HEK293 (cell line): ENCODE results near the gene UNC80.
A peak's percentile ranks its signal among the peaks of the same experiment; 100 is the strongest.

Source experiments
- CTCF ChIA-PET: fragments of 350-600 bp; formaldehyde crosslinking; extraction: SDS; loops from one replicate; lab custom pipeline; 2021; ENCODE audit warnings: antibody characterized with exemption; lab: Yijun Ruan, JAX
- POLR2A ChIA-PET: fragments of 300-600 bp; formaldehyde crosslinking; extraction: SDS; loops from one replicate; lab custom pipeline; 2020; ENCODE audit warnings: antibody characterized with exemption, inconsistent platforms; lab: Yijun Ruan, JAX
- H3K27ac ChIP-seq: fragments of 200-500 bp; sonication (Bioruptor generic); 2 replicates; pipeline ENCODE4 v1.5.1; 2014; ENCODE audit warnings: low read depth, low read length, control low read depth, inconsistent platforms; ENCODE audit errors: extremely low read depth
- H3K36me3 ChIP-seq, 2 experiments: fragments of 200-500 bp in 1 of 2; sonication (Bioruptor generic) in 1 of 2; 1 replicate in 1 of 2; 2 replicates in 1 of 2; pipeline ENCODE4 v1.5.1; 2014 to 2017; ENCODE audit warnings: inconsistent platforms in 2 of 2, low read length in 2 of 2; ENCODE audit not compliant: control insufficient read depth in 2 of 2, insufficient read depth in 1 of 2
- H3K4me1 ChIP-seq: fragments of 200-500 bp; sonication (Bioruptor generic); 2 replicates; pipeline ENCODE4 v1.5.1; 2014; ENCODE audit warnings: mild to moderate bottlenecking, low read length, inconsistent platforms; ENCODE audit not compliant: control insufficient read depth, insufficient read depth
- H3K4me3 ChIP-seq: 2 replicates; pipeline ENCODE4 v1.5.1; 2011; ENCODE audit warnings: low read depth, mild to moderate bottlenecking, control low read depth, low read length, moderate library complexity
- H3K9me3 ChIP-seq: fragments of 200-500 bp; sonication (Bioruptor generic); 2 replicates; pipeline ENCODE4 v1.5.1; 2014; ENCODE audit warnings: low read depth, low read length, inconsistent platforms; ENCODE audit not compliant: control insufficient read depth, insufficient read depth
- BCL6B ChIP-seq: fragments of 450-650 bp; formaldehyde crosslinking; IDR thresholded peaks from 2 replicates; pipeline ENCODE4 v1.5.1; 2017; ENCODE audit warnings: missing biosample characterization, missing genetic modification characterization
- GLIS2 ChIP-seq: fragments of 450-650 bp; formaldehyde crosslinking; IDR thresholded peaks from 2 replicates; pipeline ENCODE4 v1.5.1; 2016; ENCODE audit warnings: missing biosample characterization, missing genetic modification characterization
- INSM2 ChIP-seq: fragments of 450-650 bp; formaldehyde crosslinking; IDR thresholded peaks from 2 replicates; pipeline ENCODE4 v1.5.1; 2016; ENCODE audit warnings: missing biosample characterization, missing genetic modification characterization
- SP7 ChIP-seq: fragments of 450-650 bp; formaldehyde crosslinking; IDR thresholded peaks from 2 replicates; pipeline ENCODE4 v1.5.1; 2016; ENCODE audit warnings: missing biosample characterization, missing genetic modification characterization
- ZBTB21 ChIP-seq: fragments of 450-650 bp; formaldehyde crosslinking; IDR thresholded peaks from 2 replicates; pipeline ENCODE4 v1.5.1; 2017; ENCODE audit warnings: missing biosample characterization, missing genetic modification characterization
- ZBTB6 ChIP-seq: fragments of 450-650 bp; formaldehyde crosslinking; IDR thresholded peaks from 2 replicates; pipeline ENCODE4 v1.5.1; 2017; ENCODE audit warnings: missing biosample characterization, missing genetic modification characterization
- ZBTB8A ChIP-seq: fragments of 450-650 bp; formaldehyde crosslinking; IDR thresholded peaks from 2 replicates; pipeline ENCODE4 v1.5.1; 2016; ENCODE audit warnings: missing biosample characterization, missing genetic modification characterization
- ZIC2 ChIP-seq: fragments of 450-650 bp; formaldehyde crosslinking; IDR thresholded peaks from 2 replicates; pipeline ENCODE4 v1.5.1; 2016; ENCODE audit warnings: missing biosample characterization, missing genetic modification characterization
- ZNF121 ChIP-seq: fragments of 450-650 bp; formaldehyde crosslinking; IDR thresholded peaks from 2 replicates; pipeline ENCODE4 v1.5.1; 2016; ENCODE audit warnings: missing biosample characterization, missing genetic modification characterization
- ZNF132 ChIP-seq: fragments of 450-650 bp; formaldehyde crosslinking; IDR thresholded peaks from 2 replicates; pipeline ENCODE4 v1.5.1; 2017; ENCODE audit warnings: missing biosample characterization, missing genetic modification characterization, borderline replicate concordance
- ZNF140 ChIP-seq: fragments of 450-650 bp; formaldehyde crosslinking; IDR thresholded peaks from 2 replicates; pipeline ENCODE4 v1.5.1; 2016; ENCODE audit warnings: missing biosample characterization, missing genetic modification characterization
- ZNF148 ChIP-seq: fragments of 450-650 bp; formaldehyde crosslinking; IDR thresholded peaks from 2 replicates; pipeline ENCODE4 v1.5.0; 2017; ENCODE audit warnings: missing biosample characterization, missing genetic modification characterization, borderline replicate concordance
- ZNF248 ChIP-seq: fragments of 450-650 bp; formaldehyde crosslinking; IDR thresholded peaks from 2 replicates; pipeline ENCODE4 v1.5.1; 2017; ENCODE audit warnings: missing biosample characterization, missing genetic modification characterization
- ZNF555 ChIP-seq: fragments of 450-650 bp; formaldehyde crosslinking; conservative IDR thresholded peaks from 2 replicates; pipeline ENCODE4 v1.5.1; 2017; ENCODE audit warnings: missing biosample characterization, mild to moderate bottlenecking, missing genetic modification characterization, inconsistent platforms
- ZNF585B ChIP-seq: fragments of 450-650 bp; formaldehyde crosslinking; IDR thresholded peaks from 2 replicates; pipeline ENCODE4 v1.5.1; 2016; ENCODE audit warnings: missing biosample characterization, missing genetic modification characterization
- ZNF639 ChIP-seq: fragments of 450-650 bp; formaldehyde crosslinking; IDR thresholded peaks from 2 replicates; pipeline ENCODE4 v1.5.1; 2016; ENCODE audit warnings: missing biosample characterization, missing genetic modification characterization
- ZSCAN23 ChIP-seq: fragments of 450-650 bp; formaldehyde crosslinking; IDR thresholded peaks from 2 replicates; pipeline ENCODE4 v1.5.1; 2016; ENCODE audit warnings: missing biosample characterization, missing genetic modification characterization
- TF ChIP-seq, protein P1 (sequence below): fragments of 450-650 bp; formaldehyde crosslinking; IDR thresholded peaks from 2 replicates; pipeline ENCODE4 v1.5.1; 2016; ENCODE audit warnings: missing biosample characterization, missing genetic modification characterization
- TF ChIP-seq, protein P2 (sequence below): fragments of 450-650 bp; formaldehyde crosslinking; IDR thresholded peaks from 2 replicates; pipeline ENCODE4 v1.5.1; 2016; ENCODE audit warnings: missing biosample characterization, missing genetic modification characterization, low read depth

Gene UNC80

GRCh38 chr2:209788925-209789324 lies 17.3 kb downstream of the UNC80 start (continued):
- TF ChIP-seq ZBTB21 (tag by site-specific recombination): no peak

- ChIA-PET CTCF (interaction anchor here (0.6 kb wide), 1 partner anchor 750 kb away, joined by 5 read pairs; no protein-coding TSS in a partner anchor), POLR2A (no interaction called here)
- no peaks in the 10 kb centered on the region for H3K4me1 ChIP-seq
- H3K36me3 ChIP-seq: no peaks in the 10 kb centered on the region
- no peak overlapping the region for H3K27ac ChIP-seq
- TF ChIP-seq ZNF639 (tag by site-specific recombination) (no peak), ZNF248 (tag by site-specific recombination) (no peak), INSM2 (tag by site-specific recombination) (no peak), ZBTB8A (tag by site-specific recombination) (no peak), ZNF132 (tag by site-specific recombination) (no peak), SP7 (no peak), ZIC2 (tag by site-specific recombination) (no peak), ZNF121 (tag by site-specific recombination) (no peak)
- TF ChIP-seq, protein P1, sequence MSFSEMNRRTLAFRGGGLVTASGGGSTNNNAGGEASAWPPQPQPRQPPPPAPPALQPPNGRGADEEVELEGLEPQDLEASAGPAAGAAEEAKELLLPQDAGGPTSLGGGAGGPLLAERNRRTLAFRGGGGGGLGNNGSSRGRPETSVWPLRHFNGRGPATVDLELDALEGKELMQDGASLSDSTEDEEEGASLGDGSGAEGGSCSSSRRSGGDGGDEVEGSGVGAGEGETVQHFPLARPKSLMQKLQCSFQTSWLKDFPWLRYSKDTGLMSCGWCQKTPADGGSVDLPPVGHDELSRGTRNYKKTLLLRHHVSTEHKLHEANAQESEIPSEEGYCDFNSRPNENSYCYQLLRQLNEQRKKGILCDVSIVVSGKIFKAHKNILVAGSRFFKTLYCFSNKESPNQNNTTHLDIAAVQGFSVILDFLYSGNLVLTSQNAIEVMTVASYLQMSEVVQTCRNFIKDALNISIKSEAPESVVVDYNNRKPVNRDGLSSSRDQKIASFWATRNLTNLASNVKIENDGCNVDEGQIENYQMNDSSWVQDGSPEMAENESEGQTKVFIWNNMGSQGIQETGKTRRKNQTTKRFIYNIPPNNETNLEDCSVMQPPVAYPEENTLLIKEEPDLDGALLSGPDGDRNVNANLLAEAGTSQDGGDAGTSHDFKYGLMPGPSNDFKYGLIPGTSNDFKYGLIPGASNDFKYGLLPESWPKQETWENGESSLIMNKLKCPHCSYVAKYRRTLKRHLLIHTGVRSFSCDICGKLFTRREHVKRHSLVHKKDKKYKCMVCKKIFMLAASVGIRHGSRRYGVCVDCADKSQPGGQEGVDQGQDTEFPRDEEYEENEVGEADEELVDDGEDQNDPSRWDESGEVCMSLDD (tag by site-specific recombination): no peak
- no peaks in the 10 kb centered on the region for H3K9me3 ChIP-seq
- no peak overlapping the region for H3K4me3 ChIP-seq
These were observed 18.6 kb downstream of the UNC80 start for GRCh38 chr2:209790066-209790728.

GRCh38 chr2:209791151-209791550 lies 19.5 kb downstream of the UNC80 start:
- CTCF ChIA-PET: no interaction called here
- TF ChIP-seq ZSCAN23 (tag by site-specific recombination) (no peak), ZNF140 (tag by site-specific recombination) (no peak), ZNF585B (0 out of 2 replicates have a peak, but pooled peaks have one; percentile 17), ZBTB6 (tag by site-specific recombination) (no peak), GLIS2 (tag by site-specific recombination) (no peak), BCL6B (no peak), ZNF148 (no peak), ZNF555 (tag by site-specific recombination) (no peak)
- TF ChIP-seq, protein P2, sequence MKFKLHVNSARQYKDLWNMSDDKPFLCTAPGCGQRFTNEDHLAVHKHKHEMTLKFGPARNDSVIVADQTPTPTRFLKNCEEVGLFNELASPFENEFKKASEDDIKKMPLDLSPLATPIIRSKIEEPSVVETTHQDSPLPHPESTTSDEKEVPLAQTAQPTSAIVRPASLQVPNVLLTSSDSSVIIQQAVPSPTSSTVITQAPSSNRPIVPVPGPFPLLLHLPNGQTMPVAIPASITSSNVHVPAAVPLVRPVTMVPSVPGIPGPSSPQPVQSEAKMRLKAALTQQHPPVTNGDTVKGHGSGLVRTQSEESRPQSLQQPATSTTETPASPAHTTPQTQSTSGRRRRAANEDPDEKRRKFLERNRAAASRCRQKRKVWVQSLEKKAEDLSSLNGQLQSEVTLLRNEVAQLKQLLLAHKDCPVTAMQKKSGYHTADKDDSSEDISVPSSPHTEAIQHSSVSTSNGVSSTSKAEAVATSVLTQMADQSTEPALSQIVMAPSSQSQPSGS (tag by site-specific recombination): no peak
- TF ChIP-seq, all 188 proteins: peak for 1
- Histone ChIP-seq H3K36me3 (no peaks in the 10 kb centered on the region), H3K4me3 (no peak overlapping the region), H3K4me1 (no peaks in the 10 kb centered on the region), H3K9me3 (no peaks in the 10 kb centered on the region), H3K27ac (no peak overlapping the region)
- POLR2A ChIA-PET: no interaction called here
